Stimulated activated effector memory CD8-positive, alpha-beta T cell treated with anti-CD3 and anti-CD28 coated beads, Interleukin-12 subunit alpha, Interleukin-12 subunit beta, amount 100 ng/mL, for 72 hours (primary cell): Measurements from ENCODE around the gene FXYD1.
"Not testable (repeated sequence)": the region's sequence is repeated elsewhere in the genome, so short reads cannot be mapped to it uniquely, and the experiment has no call there.

Experiments used
- ATAC-seq: fragments of 150-1000 bp; cut with Tn5 transposase; 2 replicates; pipeline ENCODE4 v1.10.0; 2021
- DNase-seq, 2 donors: peaks; one replicate each; pipeline ENCODE4 v3.0.0; 2021 to 2022; ENCODE audit warnings: low spot score in 2 of 2
- H3K27ac Mint-ChIP-seq: one replicate; pipeline ENCODE4 v1.8.0; 2022; ENCODE audit warnings: mild to moderate bottlenecking, mixed read lengths
- H3K36me3 Mint-ChIP-seq: one replicate; pipeline ENCODE4 v1.8.0; 2022; ENCODE audit warnings: mild to moderate bottlenecking, mixed read lengths
- H3K4me1 Mint-ChIP-seq: one replicate; pipeline ENCODE4 v1.8.0; 2022; ENCODE audit warnings: mixed read lengths
- H3K4me3 Mint-ChIP-seq: one replicate; pipeline ENCODE4 v1.8.0; 2022; ENCODE audit warnings: mild to moderate bottlenecking, mixed read lengths
- H3K9me3 Mint-ChIP-seq: one replicate; pipeline ENCODE4 v1.8.0; 2022; ENCODE audit warnings: mixed read lengths

Gene FXYD1

DNA sequence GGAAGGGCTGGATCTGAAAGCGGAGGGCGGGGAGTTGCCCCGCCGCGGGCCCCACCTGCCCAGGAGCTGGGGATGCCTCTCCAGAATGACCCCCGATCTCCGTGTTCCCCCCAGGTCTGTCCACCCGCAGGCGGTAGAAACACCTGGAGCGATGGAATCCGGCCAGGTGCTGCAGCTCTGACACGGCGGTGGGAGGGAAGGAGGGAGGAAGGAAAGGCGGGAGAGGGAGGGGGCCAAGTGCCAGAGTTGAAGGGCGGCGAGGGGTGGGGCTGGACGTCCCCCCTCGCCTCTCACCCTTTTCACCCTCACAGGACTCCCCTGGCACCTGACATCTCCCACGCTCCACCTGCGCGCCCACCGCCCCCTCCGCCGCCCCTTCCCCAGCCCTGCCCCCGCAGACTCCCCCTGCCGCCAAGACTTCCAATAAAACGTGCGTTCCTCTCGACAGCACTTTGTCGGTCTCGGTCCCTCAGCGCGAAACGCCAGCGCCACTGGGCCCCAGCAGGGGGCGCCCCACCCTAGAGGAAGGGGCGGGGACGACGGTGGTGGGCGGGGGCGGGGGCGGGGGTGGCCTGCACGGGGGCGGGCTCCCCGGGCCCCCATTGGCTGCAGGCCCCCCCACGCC is 4.1 kb downstream of the FXYD1 start:
- Mint-ChIP-seq H3K4me1 (peaks cover 46% of the 10 kb centered on the region), H3K9me3 (no peaks in the 10 kb centered on the region), H3K4me3 (peak overlapping the region; percentile 76), H3K36me3 (no peaks in the 10 kb centered on the region), H3K27ac (no peak overlapping the region)
- ATAC-seq (peak; percentile 18), DNase-seq (peak; percentile 65 to 85)

DNA sequence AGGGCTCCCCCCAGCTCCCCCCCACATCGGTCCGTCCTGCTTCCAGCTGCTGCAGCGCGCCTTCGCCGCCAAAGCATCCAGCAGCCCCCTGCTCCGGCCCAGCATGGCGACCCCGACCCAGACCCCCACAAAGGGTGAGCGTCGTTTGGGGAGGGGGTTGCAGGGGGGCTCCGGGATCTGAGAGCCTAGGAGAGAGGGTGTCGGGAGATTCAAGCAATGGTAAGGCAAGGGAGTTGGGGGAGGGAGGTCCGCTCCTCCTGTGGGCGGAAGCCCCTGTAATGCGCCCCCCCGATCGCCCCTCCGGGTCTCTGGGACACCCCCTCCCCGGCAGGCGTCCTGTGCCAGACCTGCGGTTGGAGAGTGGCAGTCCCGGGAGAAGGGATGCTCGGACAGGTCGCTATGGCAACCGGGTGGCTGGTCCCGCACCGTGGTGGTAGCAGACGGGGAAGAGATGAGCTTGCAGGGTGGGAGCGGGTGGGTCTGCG is 4.6 kb downstream of the FXYD1 start, which contains the start of gene FXYD7:
Gene FXYD7 (plus strand): TSS at position 25 of the 485 bp plus-strand sequence. CDS start 79 bp downstream, at position 104.
- Mint-ChIP-seq H3K27ac (no peak within 1 kb of the TSS), H3K4me1 (peaks cover 46% of the 10 kb centered on the region)

DNA sequence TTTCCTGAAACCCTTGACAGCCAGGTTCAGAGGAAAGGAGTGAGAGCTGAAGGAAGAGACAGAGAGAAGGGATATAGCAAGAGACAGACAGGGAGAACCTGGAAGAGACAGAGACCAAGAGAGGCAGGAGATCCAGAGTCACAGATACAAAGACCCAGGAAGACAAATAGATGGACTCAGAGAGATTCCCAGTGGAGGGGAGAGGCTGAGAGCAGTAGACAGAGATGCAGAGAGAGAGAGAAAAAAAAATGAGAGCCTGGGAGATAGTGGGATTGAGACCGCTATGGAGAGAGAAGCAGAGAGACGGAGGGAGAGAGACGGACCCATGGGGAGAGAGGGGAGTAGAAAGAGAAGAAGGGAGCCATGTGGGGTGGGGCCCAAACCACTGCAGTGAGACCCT is 5.2 kb downstream of the FXYD1 start:
- Mint-ChIP-seq H3K27ac (no peak overlapping the region), H3K4me3 (peak overlapping the region; percentile 76), H3K4me1 (peaks cover 46% of the 10 kb centered on the region), H3K9me3 (no peaks in the 10 kb centered on the region), H3K36me3 (no peaks in the 10 kb centered on the region)
- ATAC-seq (no peak), DNase-seq (no peak)

More for the DNA sequence above, 4.6 kb downstream of the FXYD1 start, which contains the start of gene FXYD7:
- DNase-seq = no peak
- Mint-ChIP-seq H3K9me3 (no peaks in the 10 kb centered on the region), H3K36me3 (no peaks in the 10 kb centered on the region), H3K4me3 (peak within 1 kb of the TSS; percentile 76)
- ATAC-seq = no peak

DNA sequence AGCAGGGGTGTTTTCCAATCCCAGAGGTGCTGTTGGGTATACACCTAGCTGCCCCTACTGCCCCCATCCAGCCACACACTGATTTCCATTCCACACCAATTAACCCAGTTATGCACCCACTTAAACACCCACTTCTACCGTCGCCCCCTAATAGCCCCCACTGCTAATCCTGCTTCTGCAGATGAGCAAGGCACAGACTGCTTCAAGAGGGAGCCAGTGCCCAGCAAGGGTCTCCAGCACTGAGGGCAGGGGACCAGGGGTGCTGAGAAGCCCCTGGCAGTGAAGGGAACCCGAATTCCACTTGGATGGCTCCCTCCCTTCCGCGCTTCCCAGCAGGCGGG is 5.6 kb downstream of the FXYD1 start:
- Mint-ChIP-seq H3K27ac (no peak overlapping the region), H3K9me3 (no peaks in the 10 kb centered on the region), H3K4me3 (no peak overlapping the region), H3K4me1 (peaks cover 46% of the 10 kb centered on the region), H3K36me3 (no peaks in the 10 kb centered on the region)
- no peak for ATAC-seq
- no peak for DNase-seq

DNA sequence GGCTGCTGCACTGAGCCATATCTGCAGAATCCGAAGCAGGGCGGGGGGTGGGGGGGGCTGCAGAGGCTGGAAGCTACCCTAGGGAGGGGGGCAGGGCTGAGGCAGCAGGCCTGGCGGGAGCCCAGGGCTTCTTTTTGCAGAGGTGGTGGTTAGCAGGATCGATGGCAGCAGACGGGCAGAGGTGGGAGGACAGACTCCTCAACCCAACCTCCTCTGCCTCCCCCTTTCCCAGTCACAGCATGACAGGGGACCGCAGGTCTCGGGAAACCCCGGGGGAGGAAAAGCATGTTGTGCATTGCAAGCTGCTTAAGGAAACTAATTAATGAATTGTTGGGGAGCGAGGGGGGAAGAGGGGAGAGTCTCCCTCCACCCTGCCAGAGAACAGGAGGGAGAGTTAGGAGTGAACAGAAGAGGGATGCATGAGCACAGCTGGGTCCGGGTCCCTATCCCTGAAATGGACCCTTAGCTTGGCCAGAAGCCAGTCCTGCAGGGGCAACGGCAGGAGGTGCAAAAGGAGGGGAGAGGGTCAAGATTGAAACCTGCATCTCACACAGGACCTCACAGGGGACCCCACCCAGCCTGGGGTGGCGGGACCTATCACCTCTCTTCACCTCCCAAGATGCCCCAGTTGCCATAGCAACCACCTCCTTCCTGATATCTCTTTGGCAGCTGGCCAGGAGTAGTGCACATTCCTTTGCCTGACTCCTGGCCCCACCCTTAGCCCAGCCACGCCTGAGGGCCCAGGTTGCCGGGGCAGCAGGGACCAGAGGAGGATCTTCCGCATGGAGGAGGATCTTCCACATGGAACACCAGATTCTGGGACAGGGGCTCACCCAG is 6.2 kb downstream of the FXYD1 start:
- ATAC-seq (no peak), DNase-seq (no peak)
- Mint-ChIP-seq H3K4me3 (no peak overlapping the region), H3K9me3 (no peaks in the 10 kb centered on the region), H3K4me1 (peaks cover 46% of the 10 kb centered on the region), H3K36me3 (no peaks in the 10 kb centered on the region), H3K27ac (no peak overlapping the region)

DNA sequence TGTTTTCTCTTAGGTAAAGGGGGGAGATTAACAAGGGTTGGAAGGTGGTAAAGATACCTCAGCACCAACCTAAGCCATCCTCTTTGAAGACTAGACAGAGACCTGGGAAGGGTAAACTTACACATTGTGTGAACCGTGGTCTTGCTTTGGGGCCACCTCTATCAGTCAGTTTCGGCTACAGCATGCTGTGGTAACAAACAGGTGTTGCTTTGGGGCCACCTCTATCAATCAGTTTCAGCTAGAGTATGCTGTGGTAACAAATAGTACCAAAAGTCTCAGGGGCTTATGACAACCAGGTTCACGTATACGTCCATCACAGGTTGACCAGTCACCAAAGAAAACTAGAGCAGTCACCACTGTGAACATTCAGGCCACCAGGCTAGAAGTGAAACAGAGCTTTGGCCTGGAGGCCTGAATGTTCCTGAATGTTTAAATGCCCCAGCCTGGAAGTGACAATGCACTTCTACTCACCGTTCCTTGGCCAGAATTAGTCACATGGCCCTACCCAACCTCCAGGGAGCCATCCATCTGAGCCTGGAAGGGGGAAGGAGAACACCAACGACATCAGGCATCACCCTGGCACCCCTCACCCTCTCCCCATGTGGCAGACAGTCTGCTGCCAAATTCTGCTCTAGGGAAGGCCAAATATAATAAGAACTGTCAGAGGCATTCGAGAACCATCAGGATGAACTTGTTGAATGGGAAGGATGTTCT is 8.3 kb downstream of the FXYD1 start:
- ATAC-seq (no peak), DNase-seq (no peak)
- H3K27ac Mint-ChIP-seq = peak overlapping the region; percentile 77
- H3K4me1 Mint-ChIP-seq = peaks cover 30% of the 10 kb centered on the region
- H3K36me3 Mint-ChIP-seq = no peaks in the 10 kb centered on the region
- no peaks in the 10 kb centered on the region for H3K9me3 Mint-ChIP-seq
- no peak overlapping the region for H3K4me3 Mint-ChIP-seq

DNA sequence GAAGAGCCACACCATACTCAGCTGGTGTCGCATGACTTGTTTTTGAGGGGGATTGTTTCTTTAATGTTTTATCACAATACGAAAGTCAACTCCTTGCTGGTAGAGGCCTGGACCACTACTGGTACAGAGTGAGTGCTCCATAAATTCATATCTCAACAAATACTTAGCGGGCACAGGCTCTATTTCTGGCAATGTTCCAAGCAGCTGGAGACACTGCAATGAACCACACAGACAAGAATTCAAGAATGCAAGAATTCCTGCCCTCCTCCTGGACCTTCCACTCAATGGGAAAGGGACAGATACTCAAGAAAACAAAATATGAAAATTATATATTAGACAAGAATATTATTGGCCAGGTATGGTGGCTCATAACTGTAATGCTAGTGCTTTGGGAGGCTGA is 10.8 kb downstream of the FXYD1 start:
- Mint-ChIP-seq H3K27ac (no peak overlapping the region), H3K4me3 (no peak overlapping the region), H3K4me1 (peaks cover 19% of the 10 kb centered on the region), H3K9me3 (no peaks in the 10 kb centered on the region), H3K36me3 (no peaks in the 10 kb centered on the region)
- ATAC-seq (no peak), DNase-seq (no peak)

DNA sequence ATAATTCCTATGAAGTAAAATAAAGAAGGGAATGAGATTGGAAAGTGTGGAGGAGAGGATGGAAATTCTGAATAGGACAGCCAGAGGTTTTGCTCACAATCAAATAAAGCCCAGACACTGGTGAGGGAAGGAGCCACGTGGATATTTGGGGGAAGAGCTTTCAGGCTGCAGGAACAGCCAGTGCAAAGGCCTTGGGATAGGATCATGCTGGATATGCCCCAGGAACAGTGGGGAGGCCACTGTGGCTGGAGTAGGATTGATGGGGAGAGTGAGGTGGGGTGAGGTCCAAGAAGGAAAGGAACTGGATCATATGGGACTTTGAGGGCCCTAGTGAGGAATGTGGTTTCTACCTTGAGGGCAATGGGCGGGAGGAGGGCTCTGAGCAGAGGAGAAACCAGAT is 11.8 kb downstream of the FXYD1 start:
- peak overlapping the region; percentile 10 for H3K27ac Mint-ChIP-seq
- no peak overlapping the region for H3K4me3 Mint-ChIP-seq
- peaks cover 10% of the 10 kb centered on the region for H3K36me3 Mint-ChIP-seq
- no peaks in the 10 kb centered on the region for H3K9me3 Mint-ChIP-seq
- ATAC-seq (no peak), DNase-seq (peak in 1 of 2 donors; percentile 37)
- peaks cover 13% of the 10 kb centered on the region for H3K4me1 Mint-ChIP-seq

DNA sequence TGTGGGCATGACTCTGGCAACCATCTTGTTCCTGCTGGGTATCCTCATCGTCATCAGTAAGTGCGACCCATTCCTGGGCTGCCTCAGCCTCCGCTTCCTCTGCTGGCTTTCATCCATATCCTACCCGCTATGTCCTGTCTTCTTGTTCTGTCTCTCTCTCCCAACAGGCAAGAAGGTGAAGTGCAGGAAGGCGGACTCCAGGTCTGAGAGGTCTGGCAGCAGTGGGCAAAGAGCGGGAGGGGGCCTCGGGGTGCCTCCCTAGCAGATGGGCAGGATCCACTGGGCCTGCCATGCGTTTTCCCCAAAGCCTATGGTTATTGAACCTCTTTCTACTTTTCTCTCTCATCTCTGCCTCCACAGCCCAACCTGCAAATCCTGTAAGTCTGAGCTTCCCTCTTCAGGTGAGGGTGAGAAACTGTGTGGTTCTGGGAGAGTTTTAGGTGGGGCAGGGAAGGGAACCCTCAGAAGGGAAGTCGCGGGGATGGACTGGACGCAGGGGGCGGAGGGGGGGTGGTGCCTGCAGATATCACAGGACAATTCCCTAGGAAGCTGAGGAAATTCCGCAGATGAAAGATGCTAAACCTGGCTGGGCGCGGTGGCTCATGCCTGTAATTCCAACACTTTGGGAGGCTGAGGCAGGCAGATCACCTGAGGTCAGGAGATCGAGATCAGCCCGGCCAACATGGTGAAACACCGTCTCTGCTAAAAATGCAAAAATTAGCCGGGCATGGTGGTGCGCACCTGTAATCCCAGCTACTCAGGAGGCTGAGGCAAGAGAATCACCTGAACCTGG is 12.8 kb downstream of the FXYD1 start:
- DNase-seq (no peak), ATAC-seq (no peak)
- Mint-ChIP-seq H3K4me1 (peaks cover 22% of the 10 kb centered on the region), H3K4me3 (no peak overlapping the region), H3K9me3 (no peaks in the 10 kb centered on the region), H3K36me3 (peaks cover 20% of the 10 kb centered on the region), H3K27ac (peak overlapping the region; percentile 10)

DNA sequence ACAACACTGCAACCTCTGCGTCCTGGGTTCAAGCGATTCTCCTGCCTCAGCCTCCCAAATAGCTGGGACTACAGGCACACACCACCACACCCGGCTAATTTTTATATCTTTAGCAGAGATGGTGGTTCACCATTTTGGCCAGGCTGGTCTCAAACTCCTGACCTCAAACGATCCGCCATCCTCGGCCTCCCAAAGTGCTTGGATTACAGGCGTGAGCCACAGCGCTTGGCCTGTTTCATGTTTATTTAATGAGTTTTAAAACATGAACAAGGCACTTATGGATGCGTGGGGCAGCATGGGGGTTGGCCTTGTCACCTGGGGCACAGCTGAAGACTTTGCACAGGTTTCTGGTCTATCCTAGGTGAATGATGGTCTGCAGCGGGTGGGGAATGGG is 14.5 kb downstream of the FXYD1 start:
- not testable (repeated sequence) for H3K9me3 Mint-ChIP-seq, H3K27ac Mint-ChIP-seq, ATAC-seq, DNase-seq
- Mint-ChIP-seq H3K4me3 (peak overlapping the region; percentile 100), H3K36me3 (peaks cover 36% of the 10 kb centered on the region), H3K4me1 (peaks cover 35% of the 10 kb centered on the region)

DNA sequence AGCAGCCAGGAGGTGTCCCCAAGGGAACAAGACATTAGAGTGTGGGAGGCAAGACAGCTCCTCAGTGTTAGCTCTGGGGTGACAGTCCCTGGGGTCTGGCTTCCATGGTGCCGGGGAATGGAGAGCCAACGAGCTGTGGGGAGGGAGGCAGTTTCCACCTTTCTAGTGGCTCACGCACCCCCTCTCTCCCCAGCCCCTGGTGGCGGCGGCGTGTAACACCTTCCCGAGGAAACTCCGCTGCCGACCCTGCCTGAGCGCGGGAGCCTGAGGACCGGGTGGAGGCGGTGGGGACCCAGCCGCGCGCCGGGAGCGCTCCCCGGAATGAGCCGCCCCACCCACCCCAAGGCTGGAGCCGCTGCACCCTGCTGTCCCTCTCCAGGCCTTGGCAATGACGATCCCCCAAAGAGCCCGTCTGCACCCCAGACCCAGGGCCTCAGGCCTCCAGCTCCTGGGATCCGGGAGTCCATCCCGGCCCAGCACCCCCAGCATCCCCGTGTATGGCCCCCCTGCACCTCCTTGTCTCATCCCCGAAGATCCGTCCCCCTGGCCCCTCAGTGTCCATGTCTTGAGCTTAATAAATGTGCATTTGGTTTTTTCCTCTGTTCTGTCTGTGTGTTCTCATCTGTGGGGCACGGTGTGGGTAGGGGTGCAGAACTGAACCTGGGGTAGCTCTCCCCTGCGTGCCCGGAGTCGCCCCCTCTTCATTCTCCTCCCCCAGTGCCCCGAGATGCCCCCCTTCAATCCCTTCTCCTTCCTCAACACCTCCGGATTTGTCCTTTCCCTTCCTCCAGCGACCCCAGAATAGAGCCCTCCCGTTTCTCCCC is 15.3 kb downstream of the FXYD1 start:
- H3K9me3 Mint-ChIP-seq = no peaks in the 10 kb centered on the region
- peak overlapping the region; percentile 100 for H3K4me3 Mint-ChIP-seq
- ATAC-seq (peak; percentile 71), DNase-seq (peak; percentile 65 to 84)
- peaks cover 44% of the 10 kb centered on the region for H3K36me3 Mint-ChIP-seq
- peaks cover 42% of the 10 kb centered on the region for H3K4me1 Mint-ChIP-seq
- H3K27ac Mint-ChIP-seq = peak overlapping the region; percentile 99

DNA sequence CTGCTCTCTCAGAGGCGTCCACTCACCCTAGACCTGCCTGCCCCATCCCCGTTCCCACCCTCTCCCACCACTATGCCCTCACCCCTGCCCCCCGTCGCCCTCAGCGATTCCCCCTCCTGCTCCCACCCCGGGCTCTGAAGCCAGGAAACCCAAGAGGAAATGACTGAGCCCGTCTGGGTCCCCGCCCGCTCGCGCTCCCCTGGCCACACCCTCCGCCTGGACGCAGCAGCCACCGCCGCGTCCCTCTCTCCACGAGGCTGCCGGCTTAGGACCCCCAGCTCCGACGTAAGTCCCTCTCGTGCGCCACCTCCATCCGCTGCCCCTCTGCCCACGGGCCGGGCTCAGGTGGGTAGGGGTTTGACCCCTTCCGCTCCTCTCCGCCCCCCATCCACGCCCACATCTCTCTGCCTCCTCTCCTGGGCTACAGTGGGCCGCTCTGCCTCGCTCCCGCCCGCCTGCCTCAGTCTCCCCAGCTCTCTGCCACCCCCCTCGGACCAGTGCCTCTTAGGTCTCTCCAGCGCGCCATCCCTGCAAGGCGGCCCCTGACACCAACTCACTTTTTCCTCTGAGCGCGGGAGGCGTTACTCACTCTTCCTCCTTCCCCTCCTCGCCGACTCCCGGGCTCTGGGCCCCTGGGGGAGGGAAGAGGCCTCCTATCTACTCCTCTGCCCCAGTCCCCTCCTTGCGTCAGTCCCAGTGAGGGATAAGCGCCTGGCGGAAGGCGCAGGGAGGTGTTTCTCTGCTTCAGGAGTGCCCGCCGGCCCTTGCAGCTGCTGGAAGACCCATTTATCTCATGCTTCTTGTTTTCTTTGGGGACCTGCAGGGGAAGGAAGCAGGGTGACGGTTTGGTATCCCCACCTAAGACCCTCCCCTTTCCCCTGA is 16.1 kb downstream of the FXYD1 start, which contains the start of gene FXYD5:
Gene FXYD5 (plus strand): TSS at position 211 of the 882 bp plus-strand sequence. CDS start 816 bp downstream, outside the sequence.
- DNase-seq = peak; percentile 57 to 78
- peak; percentile 85 for ATAC-seq
- Mint-ChIP-seq H3K27ac (peak within 1 kb of the TSS; percentile 99), H3K4me1 (peaks cover 47% of the 10 kb centered on the region), H3K4me3 (peak within 1 kb of the TSS; percentile 100), H3K9me3 (no peaks in the 10 kb centered on the region), H3K36me3 (peaks cover 53% of the 10 kb centered on the region)

DNA sequence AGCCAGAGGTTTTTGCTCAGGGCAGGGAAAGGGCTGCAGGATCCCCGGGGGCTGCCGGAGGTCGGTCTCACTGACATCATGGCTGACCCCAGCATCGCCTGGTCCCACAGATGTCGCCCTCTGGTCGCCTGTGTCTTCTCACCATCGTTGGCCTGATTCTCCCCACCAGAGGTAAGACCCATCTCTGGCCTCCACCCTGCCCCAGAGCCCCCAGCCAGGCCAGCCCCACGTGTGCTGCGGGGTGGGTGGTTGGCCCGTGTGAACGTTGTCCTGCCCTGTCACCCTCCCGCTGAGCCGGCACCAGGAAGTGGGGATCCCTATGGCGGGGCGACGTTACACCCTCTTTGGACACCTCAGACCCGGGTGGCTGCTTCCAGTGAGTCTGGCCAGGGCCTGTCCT is 16.8 kb downstream of the FXYD1 start:
- H3K4me1 Mint-ChIP-seq = peaks cover 50% of the 10 kb centered on the region
- peak; percentile 56 for ATAC-seq
- H3K27ac Mint-ChIP-seq = peak overlapping the region; percentile 99
- H3K36me3 Mint-ChIP-seq = peaks cover 60% of the 10 kb centered on the region
- no peaks in the 10 kb centered on the region for H3K9me3 Mint-ChIP-seq
- no peak for DNase-seq
- peak overlapping the region; percentile 100 for H3K4me3 Mint-ChIP-seq
